A549 (cell line): ENCODE data around the gene ARHGEF26. TPM values are rescaled to one million over a fixed set of nuclear protein-coding genes. Genes with fewer than 3 reads are reported as not detected.

Experiments
- ATAC-seq, 2 experiments: fragments of 200-7000 bp in 1 of 2; fragments of >200 bp in 1 of 2; cut with Nextera tagmentation in 1 of 2; cut with Tn5 transposase in 1 of 2; 3 replicates each; pipeline versions ENCODE4 v1.8.0 to v1.9.1; 2018 to 2020; ENCODE audit warnings: mild to moderate bottlenecking in 1 of 2, moderate library complexity in 1 of 2
- CTCF ChIA-PET: fragments of 300-600 bp; sonication (Branson Sonifier 250); formaldehyde crosslinking; extraction: SDS; loops from one replicate; lab custom pipeline; 2021; ENCODE audit warnings: antibody characterized with exemption, inconsistent platforms; lab: Yijun Ruan, JAX
- POLR2A ChIA-PET: fragments of 350-600 bp; formaldehyde crosslinking; extraction: SDS; loops from one replicate; lab custom pipeline; 2021; ENCODE audit warnings: antibody characterized with exemption, inconsistent platforms; lab: Yijun Ruan, JAX
- DNase-seq, 2 experiments: peaks; one replicate each; pipeline versions ENCODE4 v3.0.0 to v3.0.0-alpha.2; 2011 to 2016; ENCODE audit warnings: low read depth in 1 of 2, low spot score in 1 of 2
- FAIRE-seq: peaks from 2 replicates; lab custom pipeline; 2011; peaks lifted over from hg19 to GRCh38; lab: Jason Lieb, UNC
- H3K27ac ChIP-seq, 2 experiments: fragments of >200 bp; sonication (Bioruptor Twin); formaldehyde crosslinking; 3 replicates each; pipeline ENCODE4 v1.5.1; 2016 to 2017
- H3K4me1 ChIP-seq: fragments of >200 bp; sonication (Bioruptor Twin); formaldehyde crosslinking; 3 replicates; pipeline ENCODE4 v1.6.1; 2016
- H3K4me2 ChIP-seq: fragments of >200 bp; sonication (Bioruptor Twin); formaldehyde crosslinking; 3 replicates; pipeline ENCODE4 v1.6.1; 2016
- H3K4me3 ChIP-seq: fragments of >200 bp; sonication (Bioruptor Twin); formaldehyde crosslinking; 3 replicates; pipeline ENCODE4 v1.5.1; 2016
- H3K9me3 ChIP-seq: fragments of >200 bp; sonication (Bioruptor Twin); formaldehyde crosslinking; 3 replicates; pipeline ENCODE4 v1.6.1; 2016
- CEBPB ChIP-seq, 2 experiments: fragments of >200 bp in 1 of 2; sonication (Bioruptor Twin) in 1 of 2; formaldehyde crosslinking in 1 of 2; IDR thresholded peaks; 2 replicates each; pipeline ENCODE4 v1.6.1; 2012 to 2016
- EHMT2 ChIP-seq: fragments of 200-600 bp; sonication (generic); IDR thresholded peaks from 2 replicates; pipeline ENCODE4 v1.6.1; 2016; ENCODE audit warnings: antibody characterized with exemption, low read depth, mild to moderate bottlenecking, moderate library complexity
- FOSL2 ChIP-seq, 2 experiments: fragments of 450-650 bp in 1 of 2; fragments of >200 bp in 1 of 2; sonication (Bioruptor Twin) in 1 of 2; formaldehyde crosslinking; IDR thresholded peaks; 2 replicates each; pipeline versions ENCODE4 v1.5.0 to v1.6.1; 2016 to 2020; ENCODE audit warnings: mild to moderate bottlenecking in 1 of 2, moderate library complexity in 1 of 2
- HDAC2 ChIP-seq: fragments of 200-600 bp; sonication (generic); IDR thresholded peaks from 2 replicates; pipeline ENCODE4 v1.6.1; 2016
- HOXB13 ChIP-seq: fragments of 250-450 bp; sonication (Bioruptor Pico); IDR thresholded peaks from 2 replicates; pipeline ENCODE4 v1.5.0; 2020; ENCODE audit warnings: low read depth, mild to moderate bottlenecking, moderate library complexity
- JUN ChIP-seq, 2 experiments: fragments of >200 bp; sonication (Bioruptor Twin); formaldehyde crosslinking; IDR thresholded peaks; 2 replicates in 1 of 2; 3 replicates in 1 of 2; pipeline ENCODE4 v1.6.1; 2016 to 2017
- JUNB ChIP-seq: fragments of >200 bp; sonication (Bioruptor Twin); formaldehyde crosslinking; IDR thresholded peaks from 2 replicates; pipeline ENCODE4 v1.6.1; 2016
- KDM5A ChIP-seq: fragments of 200-600 bp; sonication (generic); IDR thresholded peaks from 2 replicates; pipeline ENCODE4 v1.6.1; 2016; ENCODE audit warnings: antibody characterized with exemption, mild to moderate bottlenecking
- MYC ChIP-seq: IDR thresholded peaks from 2 replicates; pipeline ENCODE4 v1.6.1; 2012; ENCODE audit warnings: mild to moderate bottlenecking, inconsistent platforms, low read length, improper control_type of control experiment, borderline replicate concordance
- POLR2A ChIP-seq: IDR thresholded peaks from 2 replicates; pipeline ENCODE4 v1.6.1; 2012; ENCODE audit warnings: mild to moderate bottlenecking, low read length
- POLR2AphosphoS2 ChIP-seq: conservative IDR thresholded peaks from 2 replicates; pipeline ENCODE4 v1.6.1; 2012; ENCODE audit warnings: low read length, improper control_type of control experiment, inconsistent platforms
- RAD21 ChIP-seq, 2 experiments: fragments of >200 bp in 1 of 2; sonication (Bioruptor Twin) in 1 of 2; formaldehyde crosslinking in 1 of 2; IDR thresholded peaks in 1 of 2; conservative IDR thresholded peaks in 1 of 2; 2 replicates in 1 of 2; 3 replicates in 1 of 2; pipeline ENCODE4 v1.6.1; 2012 to 2018; ENCODE audit warnings: inconsistent platforms in 1 of 2
- RFX5 ChIP-seq: fragments of 450-650 bp; IDR thresholded peaks from 2 replicates; pipeline ENCODE4 v1.7.1; 2014; ENCODE audit warnings: antibody characterized with exemption, mild to moderate bottlenecking, moderate library complexity
- SMC3 ChIP-seq: fragments of >200 bp; sonication (Bioruptor Twin); formaldehyde crosslinking; IDR thresholded peaks from 3 replicates; pipeline ENCODE4 v1.6.1; 2018; ENCODE audit warnings: inconsistent platforms
- SREBF2 ChIP-seq: fragments of 450-650 bp; IDR thresholded peaks from 2 replicates; pipeline ENCODE4 v1.6.1; 2014; ENCODE audit warnings: mild to moderate bottlenecking, moderate library complexity
- TFCP2L1 ChIP-seq: fragments of 250-450 bp; sonication (Bioruptor Pico); IDR thresholded peaks from 2 replicates; pipeline ENCODE4 v1.5.0; 2021; ENCODE audit warnings: mild to moderate bottlenecking
- ZFP36 ChIP-seq: fragments of 450-650 bp; IDR thresholded peaks from 2 replicates; pipeline ENCODE4 v1.6.1; 2014; ENCODE audit warnings: borderline replicate concordance; ENCODE audit not compliant: partially characterized antibody
- ZSCAN20 ChIP-seq: fragments of 250-450 bp; sonication (Bioruptor Pico); IDR thresholded peaks from 2 replicates; pipeline ENCODE4 v1.8.0; 2022; ENCODE audit warnings: mild to moderate bottlenecking, moderate library complexity
- WGBS: methylation state at CpG from one replicate; pipeline ENCODE4 v1.1.6; 2017; ENCODE audit errors: missing lambda C conversion rate; 5-methylcytosine and 5-hydroxymethylcytosine counted together
- polyA plus RNA-seq, 4 experiments: library from polyadenylated mRNA; depleted of rRNA in 3 of 4; stranded (reverse); fragments of >200 nt; fragmentation: RNase III in 1 of 4; extraction: RNeasy Plus Mini Kit Qiagen cat#74134 plus additional on column Dnase treatment in 1 of 4; gene quantifications; 2 replicates in 3 of 4; 3 replicates in 1 of 4; pipeline ENCODE4 v1.2.3, GENCODE V29; 2011 to 2017
- TF ChIP-seq, protein P1 (sequence below): IDR thresholded peaks from 2 replicates; pipeline ENCODE4 v1.6.1; 2012
- TF ChIP-seq, protein P2 (sequence below): fragments of 450-650 bp; IDR thresholded peaks from 2 replicates; pipeline ENCODE4 v1.6.1; 2014; ENCODE audit warnings: antibody characterized with exemption
- TF ChIP-seq, protein P3 (sequence below): IDR thresholded peaks from 2 replicates; pipeline ENCODE4 v1.6.1; 2012; ENCODE audit warnings: low read depth, borderline replicate concordance
- TF ChIP-seq, protein P4 (sequence below): fragments of 200-600 bp; sonication (generic); IDR thresholded peaks from 2 replicates; pipeline ENCODE4 v1.6.1; 2016; ENCODE audit warnings: antibody characterized with exemption, mild to moderate bottlenecking, moderate library complexity

Gene ARHGEF26
- polyA plus RNA-seq, 2 of the 4 experiments (the other 2 are of a cell fraction), result 2.9 to 5.8 TPM

DNA sequence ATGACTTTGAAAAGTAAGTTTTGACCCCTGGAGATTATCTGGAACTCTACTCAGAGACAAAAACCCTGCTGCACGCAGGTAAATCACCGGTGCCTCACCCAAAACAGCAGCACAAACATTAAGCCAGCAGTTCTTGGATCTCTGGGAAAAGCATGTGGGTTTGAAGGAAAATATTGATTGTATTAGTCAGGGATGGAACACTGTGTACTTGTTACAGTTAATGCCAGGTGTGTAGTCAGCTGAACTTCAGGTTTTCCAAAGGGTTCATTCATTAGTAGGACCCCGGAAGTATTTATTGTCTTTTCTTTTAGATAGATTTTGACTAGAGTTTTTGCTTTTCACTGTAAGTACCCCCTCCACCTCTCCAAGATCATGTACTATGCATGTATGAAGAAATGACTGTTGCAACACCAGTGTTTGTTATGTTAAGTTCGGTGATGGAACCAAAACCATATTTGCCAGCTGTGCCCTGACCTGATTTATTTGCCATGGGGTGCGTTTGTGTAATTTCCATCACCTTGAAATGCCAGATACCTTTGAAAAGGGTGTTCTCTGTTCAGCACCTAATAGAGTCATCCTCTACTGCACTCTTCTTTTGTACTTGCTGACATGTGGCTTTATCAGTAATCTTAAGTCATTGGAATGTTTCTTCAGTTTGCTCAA lies 14.5 kb downstream of the ARHGEF26 start (continued):
- TF ChIP-seq RAD21 (conservative IDR thresholded peaks at IDR 0.05 in 1 of 2, IDR thresholded peaks at IDR 0.05 in 1 of 2) (no peak), KDM5A (no peak)

DNA sequence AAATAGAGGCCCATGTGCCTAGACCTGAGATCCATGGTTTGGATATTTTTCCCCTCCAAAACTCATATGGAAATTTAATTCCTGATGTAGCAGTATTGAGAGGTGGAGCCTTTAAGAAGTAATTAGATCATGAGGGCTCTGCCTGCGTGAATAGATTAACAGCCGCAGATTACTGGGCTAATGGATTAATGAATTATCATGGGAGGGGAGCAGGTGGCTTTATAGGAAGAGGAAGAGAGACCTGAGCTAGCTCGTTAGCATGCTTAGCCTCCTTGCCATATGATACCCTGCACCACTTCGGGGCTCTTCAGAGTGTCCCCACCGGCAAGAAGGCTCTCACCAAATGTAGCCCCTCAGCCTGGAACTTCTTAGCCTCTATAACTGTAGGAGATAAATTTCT lies 15.8 kb downstream of the ARHGEF26 start:
- POLR2A ChIA-PET, result no interaction called here
- no peaks in the 10 kb centered on the region for H3K9me3 ChIP-seq
- 92% methylated on average over 5 of the region's 5 CpGs for WGBS
- TF ChIP-seq EHMT2, result no peak
- TF ChIP-seq, protein P1, sequence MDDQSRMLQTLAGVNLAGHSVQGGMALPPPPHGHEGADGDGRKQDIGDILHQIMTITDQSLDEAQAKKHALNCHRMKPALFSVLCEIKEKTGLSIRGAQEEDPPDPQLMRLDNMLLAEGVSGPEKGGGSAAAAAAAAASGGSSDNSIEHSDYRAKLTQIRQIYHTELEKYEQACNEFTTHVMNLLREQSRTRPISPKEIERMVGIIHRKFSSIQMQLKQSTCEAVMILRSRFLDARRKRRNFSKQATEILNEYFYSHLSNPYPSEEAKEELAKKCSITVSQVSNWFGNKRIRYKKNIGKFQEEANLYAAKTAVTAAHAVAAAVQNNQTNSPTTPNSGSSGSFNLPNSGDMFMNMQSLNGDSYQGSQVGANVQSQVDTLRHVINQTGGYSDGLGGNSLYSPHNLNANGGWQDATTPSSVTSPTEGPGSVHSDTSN, result no peak
- no peak for TF ChIP-seq HOXB13 (CRISPR knock-in tag)
- no peak for TF ChIP-seq POLR2A
- TF ChIP-seq ZFP36, result no peak
- no peak for TF ChIP-seq FOSL2 (IDR thresholded peaks at IDR 0.05)
- no peak for TF ChIP-seq FOSL2 (CRISPR knock-in tag; IDR thresholded peaks at IDR 0.05)
- TF ChIP-seq HDAC2, result no peak
- H3K4me1 ChIP-seq, result no peaks in the 10 kb centered on the region
- H3K27ac ChIP-seq, result no peak overlapping the region
- ATAC-seq (no peak), FAIRE-seq (no peak), DNase-seq (no peak)
- H3K4me3 ChIP-seq, result no peak overlapping the region
- CTCF ChIA-PET, result interaction anchor here (0.8 to 1.7 kb wide), 2 partner anchors 8 to 116 kb away, joined by 3 to 6 read pairs; no protein-coding TSS in a partner anchor
- no peak overlapping the region for H3K4me2 ChIP-seq

DNA sequence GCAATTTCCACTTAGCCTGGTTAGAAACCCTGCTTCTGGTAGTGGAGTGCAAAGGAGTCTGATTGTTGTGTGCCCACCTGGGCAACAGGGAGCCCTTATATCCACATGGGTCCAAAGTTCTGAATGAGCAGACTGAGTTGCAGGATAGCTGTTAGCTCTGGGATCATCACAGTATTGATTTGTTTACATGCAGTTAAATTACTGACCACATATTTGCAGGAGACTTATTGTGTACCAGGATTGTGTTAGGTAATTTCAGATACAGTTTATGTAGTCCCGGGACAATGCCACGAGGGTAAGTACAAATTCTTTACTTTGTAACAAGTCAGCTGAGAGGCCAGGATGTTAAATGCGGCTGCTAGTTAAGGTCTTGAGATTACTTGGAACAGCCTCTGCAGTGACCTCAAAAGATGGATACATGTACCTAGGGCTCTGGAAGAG lies 18.8 kb downstream of the ARHGEF26 start:
- ChIA-PET CTCF (interaction anchor here (1.2 kb wide), 1 partner anchor 114 kb away, joined by 3 read pairs; no protein-coding TSS in a partner anchor), POLR2A (no interaction called here)
- FAIRE-seq (no peak), ATAC-seq (no peak), DNase-seq (no peak)
- 60% methylated on average over 3 of the region's 3 CpGs for WGBS
- H3K4me3 ChIP-seq, result no peak overlapping the region
- peaks cover 6% of the 10 kb centered on the region; the same call in 2 of the 3 replicates for H3K4me1 ChIP-seq
- TF ChIP-seq HDAC2, result no peak
- TF ChIP-seq, protein P1, result no peak
- no peak for TF ChIP-seq SREBF2
- TF ChIP-seq ZSCAN20 (CRISPR knock-in tag), result no peak
- no peak for TF ChIP-seq TFCP2L1 (CRISPR knock-in tag)
- TF ChIP-seq JUNB, result no peak
- TF ChIP-seq JUN (IDR thresholded peaks at IDR 0.05), result no peak
- TF ChIP-seq, protein P2, sequence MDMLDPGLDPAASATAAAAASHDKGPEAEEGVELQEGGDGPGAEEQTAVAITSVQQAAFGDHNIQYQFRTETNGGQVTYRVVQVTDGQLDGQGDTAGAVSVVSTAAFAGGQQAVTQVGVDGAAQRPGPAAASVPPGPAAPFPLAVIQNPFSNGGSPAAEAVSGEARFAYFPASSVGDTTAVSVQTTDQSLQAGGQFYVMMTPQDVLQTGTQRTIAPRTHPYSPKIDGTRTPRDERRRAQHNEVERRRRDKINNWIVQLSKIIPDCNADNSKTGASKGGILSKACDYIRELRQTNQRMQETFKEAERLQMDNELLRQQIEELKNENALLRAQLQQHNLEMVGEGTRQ, result no peak
- no peak for TF ChIP-seq SMC3
- TF ChIP-seq, protein P3, sequence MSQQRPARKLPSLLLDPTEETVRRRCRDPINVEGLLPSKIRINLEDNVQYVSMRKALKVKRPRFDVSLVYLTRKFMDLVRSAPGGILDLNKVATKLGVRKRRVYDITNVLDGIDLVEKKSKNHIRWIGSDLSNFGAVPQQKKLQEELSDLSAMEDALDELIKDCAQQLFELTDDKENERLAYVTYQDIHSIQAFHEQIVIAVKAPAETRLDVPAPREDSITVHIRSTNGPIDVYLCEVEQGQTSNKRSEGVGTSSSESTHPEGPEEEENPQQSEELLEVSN, result no peak
- H3K4me2 ChIP-seq, result no peak overlapping the region
- H3K9me3 ChIP-seq, result no peaks in the 10 kb centered on the region
- no peak overlapping the region for H3K27ac ChIP-seq

DNA sequence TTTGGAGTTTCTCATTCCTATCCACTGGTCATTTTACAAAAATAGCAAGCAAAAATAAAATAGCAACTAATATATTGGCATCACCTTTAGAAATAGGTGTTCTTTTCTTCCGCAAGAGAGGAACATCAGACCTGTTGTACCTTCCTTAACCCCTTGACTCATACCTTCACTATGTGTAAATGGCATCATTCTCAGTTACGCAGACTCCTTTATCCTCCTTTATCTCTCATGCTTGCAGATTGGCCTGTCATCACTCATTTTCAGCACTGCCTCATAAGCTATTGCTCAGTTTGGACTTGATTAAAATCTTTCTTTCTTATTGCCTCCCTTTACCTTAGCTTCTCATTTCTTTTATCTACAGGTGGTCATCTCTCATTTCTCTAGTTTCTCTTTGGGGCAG lies 21.4 kb downstream of the ARHGEF26 start:
- DNase-seq (no peak), ATAC-seq (no peak), FAIRE-seq (no peak)
- no peak overlapping the region for H3K4me2 ChIP-seq
- CTCF ChIA-PET, result no interaction called here
- H3K9me3 ChIP-seq, result no peaks in the 10 kb centered on the region
- H3K27ac ChIP-seq, result no peak overlapping the region
- peaks cover 10% of the 10 kb centered on the region; the same call in 2 of the 3 replicates for H3K4me1 ChIP-seq
- H3K4me3 ChIP-seq, result no peak overlapping the region
- 92% methylated on average over 2 of the region's 2 CpGs for WGBS
- POLR2A ChIA-PET, result no interaction called here
- TF ChIP-seq, protein P2, result no peak
- no peak for TF ChIP-seq RFX5
- TF ChIP-seq ZFP36, result no peak
- no peak for TF ChIP-seq CEBPB (IDR thresholded peaks at IDR 0.05)
- TF ChIP-seq, protein P4, sequence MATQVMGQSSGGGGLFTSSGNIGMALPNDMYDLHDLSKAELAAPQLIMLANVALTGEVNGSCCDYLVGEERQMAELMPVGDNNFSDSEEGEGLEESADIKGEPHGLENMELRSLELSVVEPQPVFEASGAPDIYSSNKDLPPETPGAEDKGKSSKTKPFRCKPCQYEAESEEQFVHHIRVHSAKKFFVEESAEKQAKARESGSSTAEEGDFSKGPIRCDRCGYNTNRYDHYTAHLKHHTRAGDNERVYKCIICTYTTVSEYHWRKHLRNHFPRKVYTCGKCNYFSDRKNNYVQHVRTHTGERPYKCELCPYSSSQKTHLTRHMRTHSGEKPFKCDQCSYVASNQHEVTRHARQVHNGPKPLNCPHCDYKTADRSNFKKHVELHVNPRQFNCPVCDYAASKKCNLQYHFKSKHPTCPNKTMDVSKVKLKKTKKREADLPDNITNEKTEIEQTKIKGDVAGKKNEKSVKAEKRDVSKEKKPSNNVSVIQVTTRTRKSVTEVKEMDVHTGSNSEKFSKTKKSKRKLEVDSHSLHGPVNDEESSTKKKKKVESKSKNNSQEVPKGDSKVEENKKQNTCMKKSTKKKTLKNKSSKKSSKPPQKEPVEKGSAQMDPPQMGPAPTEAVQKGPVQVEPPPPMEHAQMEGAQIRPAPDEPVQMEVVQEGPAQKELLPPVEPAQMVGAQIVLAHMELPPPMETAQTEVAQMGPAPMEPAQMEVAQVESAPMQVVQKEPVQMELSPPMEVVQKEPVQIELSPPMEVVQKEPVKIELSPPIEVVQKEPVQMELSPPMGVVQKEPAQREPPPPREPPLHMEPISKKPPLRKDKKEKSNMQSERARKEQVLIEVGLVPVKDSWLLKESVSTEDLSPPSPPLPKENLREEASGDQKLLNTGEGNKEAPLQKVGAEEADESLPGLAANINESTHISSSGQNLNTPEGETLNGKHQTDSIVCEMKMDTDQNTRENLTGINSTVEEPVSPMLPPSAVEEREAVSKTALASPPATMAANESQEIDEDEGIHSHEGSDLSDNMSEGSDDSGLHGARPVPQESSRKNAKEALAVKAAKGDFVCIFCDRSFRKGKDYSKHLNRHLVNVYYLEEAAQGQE, result no peak
- no peak for TF ChIP-seq POLR2AphosphoS2
- TF ChIP-seq SMC3, result no peak
- TF ChIP-seq MYC, result no peak
